MM.1S (cell line): ENCODE results near the gene LMAN1.

ENCODE experiments used
- CTCF ChIP-seq: fragments of 300-600 bp; sonication (generic); IDR thresholded peaks from 2 replicates; pipeline ENCODE4 v1.5.1; 2016; ENCODE audit warnings: antibody characterized with exemption, low read length, mixed read lengths
- EZH2 ChIP-seq: fragments of 300-600 bp; sonication (generic); optimal IDR thresholded peaks from 2 replicates; pipeline ENCODE3; 2017; ENCODE audit warnings: low read depth, mild to moderate bottlenecking, antibody characterized with exemption, low read length, mixed read lengths
- EZH2phosphoT487 ChIP-seq: fragments of 300-600 bp; sonication (generic); IDR thresholded peaks from 2 replicates; pipeline ENCODE4 v1.6.1; 2018; ENCODE audit warnings: antibody characterized with exemption, low read length

- no peak for TF ChIP-seq CTCF
- TF ChIP-seq EZH2phosphoT487, result no peak
- TF ChIP-seq EZH2, result no peak
These were observed 57.1 kb downstream of the LMAN1 start for GRCh38 chr18:59301929-59302328.
